ENCODE results near the gene DDIT3.
"Not testable (repeated sequence)": the region's sequence is repeated elsewhere in the genome, so short reads cannot be mapped to it uniquely, and the experiment has no call there.

DDIT3 gene

GRCh38 chr12:57524814-57525614 is 4.7 kb upstream of the DDIT3 start:
- no peak for DNase-seq

GRCh38 chr12:57523706-57524614 is 3.6 kb upstream of the DDIT3 start:
- DNase-seq, result peak; percentile 21

DNA sequence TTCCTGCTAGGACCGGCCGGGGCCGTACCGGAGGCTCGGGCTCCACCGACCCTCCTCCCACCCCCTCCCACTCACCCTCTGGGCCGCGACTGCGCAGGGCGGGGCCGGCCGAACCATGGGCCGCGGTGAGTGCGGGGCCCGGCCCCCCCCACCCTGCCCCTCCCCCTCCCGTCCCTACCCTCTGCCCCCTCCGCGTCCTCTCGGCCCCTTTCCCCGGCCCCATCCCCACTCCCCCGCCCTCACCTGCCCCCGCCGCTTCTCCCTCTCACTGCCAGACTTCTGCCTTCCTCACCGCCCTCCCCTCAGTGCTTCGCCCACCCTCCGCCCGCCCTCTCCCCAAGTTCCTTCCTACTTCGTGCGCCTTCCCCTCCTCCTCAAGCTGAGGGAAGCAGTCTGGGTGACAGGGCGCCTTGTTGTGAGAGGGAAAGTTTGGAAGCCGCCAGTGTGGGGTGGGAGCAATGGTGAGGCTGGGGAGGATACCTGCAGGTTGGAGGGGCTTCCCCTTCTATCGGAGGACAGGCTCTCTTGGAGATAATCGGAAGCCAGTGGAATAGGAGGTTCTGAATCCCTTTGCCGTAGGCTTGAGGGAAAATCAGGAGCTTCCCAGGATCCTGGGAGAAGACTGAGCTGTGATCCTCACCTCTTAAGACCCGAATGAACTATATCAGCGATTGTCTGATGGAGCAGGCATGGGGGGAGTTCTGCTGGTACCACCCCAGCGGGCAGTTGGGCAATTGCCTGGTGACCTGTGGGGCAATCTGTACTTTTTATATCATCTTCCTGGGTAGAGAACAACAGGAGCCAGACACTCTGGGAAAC is 2.8 kb upstream of the DDIT3 start:
- DNase-seq, result peak; percentile 55

- peak; percentile 92 for DNase-seq
Measured at GRCh38 chr12:57522011-57522886, 1.9 kb upstream of the DDIT3 start, which contains the start of gene MBD6. Gene MBD6, plus strand, starts transcription at chr12:57522824. Its CDS starts 1,480 bp downstream, at chr12:57524304.

DNA sequence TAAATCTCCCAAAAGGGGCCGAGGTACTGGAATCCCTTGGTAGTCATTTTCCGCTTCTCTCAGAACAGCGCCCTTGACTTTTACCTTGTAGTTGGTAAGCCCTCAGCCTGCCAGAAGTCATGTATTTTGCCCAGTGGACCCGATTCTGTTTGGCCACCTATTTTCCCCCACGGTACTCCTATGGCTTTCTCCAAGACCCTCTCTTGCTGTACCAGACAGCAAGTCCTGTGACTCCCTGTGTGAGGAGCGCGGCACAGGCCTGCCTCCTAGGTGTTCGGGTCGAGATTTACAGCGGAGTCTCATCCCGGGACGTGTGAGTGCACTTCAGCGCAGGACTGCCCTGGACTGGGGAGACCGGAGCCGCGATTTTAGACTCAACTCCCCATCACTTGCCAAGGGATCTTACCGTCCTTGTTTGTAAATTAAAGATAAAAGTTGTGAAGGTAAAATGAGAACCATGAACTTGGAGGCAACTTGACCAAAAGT is 1.3 kb upstream of the DDIT3 start:
- no peak for DNase-seq

- DNase-seq, result peak; percentile 40
Measured at GRCh38 chr12:57519796-57520052, 590 bp downstream of the DDIT3 start.

GRCh38 chr12:57518920-57519795 is 1.2 kb downstream of the DDIT3 start:
- DNase-seq, result peak; percentile 33

GRCh38 chr12:57518176-57518919 is 2.0 kb downstream of the DDIT3 start:
- no peak for DNase-seq

DNA sequence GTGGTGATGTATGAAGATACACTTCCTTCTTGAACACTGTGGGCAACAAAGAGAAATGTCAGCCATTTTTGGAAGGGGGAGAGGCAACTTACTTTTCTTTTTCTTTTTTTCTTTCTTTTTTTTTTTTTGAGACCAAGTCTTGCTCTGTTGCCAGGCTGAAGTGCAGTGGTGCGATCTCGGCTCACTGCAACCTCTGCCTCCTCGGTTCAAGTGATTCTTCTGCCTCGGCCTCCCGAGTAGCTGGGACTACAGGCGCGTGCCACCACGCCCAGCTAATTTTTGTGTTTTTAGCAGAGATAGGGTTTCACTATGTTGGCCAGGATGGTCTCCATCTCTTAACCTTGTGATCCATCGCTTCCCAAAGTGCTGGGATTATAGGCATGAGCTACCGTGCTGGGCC is 2.6 kb downstream of the DDIT3 start:
- not testable (repeated sequence) for DNase-seq

GRCh38 chr12:57517187-57517586 is 3.1 kb downstream of the DDIT3 start:
- no peak for DNase-seq

- DNase-seq, result no peak
Measured at GRCh38 chr12:57516617-57517153, 3.6 kb downstream of the DDIT3 start.

- DNase-seq, result no peak
Measured at GRCh38 chr12:57515934-57516541, 4.3 kb downstream of the DDIT3 start.

- no peak for DNase-seq
Measured at GRCh38 chr12:57515408-57515933, 4.8 kb downstream of the DDIT3 start.

DNA sequence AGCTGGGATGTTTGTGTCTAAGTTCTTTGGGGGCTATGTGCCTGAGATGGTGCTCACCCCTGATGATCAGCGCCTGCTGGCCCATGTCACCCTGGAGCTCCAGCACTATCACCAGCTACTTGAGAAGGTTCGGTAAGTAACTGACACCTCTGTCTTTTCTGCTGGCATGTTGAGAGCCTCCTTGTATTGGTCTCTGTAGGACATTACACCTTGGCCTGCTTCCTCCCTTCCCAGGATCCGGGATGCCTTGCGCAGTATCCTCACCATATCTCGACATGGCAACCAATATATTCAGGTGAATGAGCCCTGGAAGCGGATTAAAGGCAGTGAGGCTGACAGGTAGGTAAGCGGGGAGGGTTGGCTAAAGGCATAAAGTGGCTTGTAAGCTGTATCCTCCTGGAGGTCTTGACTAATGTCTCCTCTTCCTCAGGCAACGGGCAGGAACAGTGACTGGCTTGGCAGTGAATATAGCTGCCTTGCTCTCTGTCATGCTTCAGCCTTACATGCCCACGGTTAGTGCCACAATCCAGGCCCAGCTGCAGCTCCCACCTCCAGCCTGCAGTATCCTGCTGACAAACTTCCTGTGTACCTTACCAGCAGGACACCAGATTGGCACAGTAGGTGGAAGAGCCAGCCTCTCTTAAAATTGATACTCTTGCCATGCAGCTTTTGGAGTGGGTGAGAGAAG is 5.5 kb downstream of the DDIT3 start:
- DNase-seq, result no peak

- DNase-seq, result not testable (repeated sequence)
Measured at GRCh38 chr12:57514246-57514645, 6.1 kb downstream of the DDIT3 start.

DNA sequence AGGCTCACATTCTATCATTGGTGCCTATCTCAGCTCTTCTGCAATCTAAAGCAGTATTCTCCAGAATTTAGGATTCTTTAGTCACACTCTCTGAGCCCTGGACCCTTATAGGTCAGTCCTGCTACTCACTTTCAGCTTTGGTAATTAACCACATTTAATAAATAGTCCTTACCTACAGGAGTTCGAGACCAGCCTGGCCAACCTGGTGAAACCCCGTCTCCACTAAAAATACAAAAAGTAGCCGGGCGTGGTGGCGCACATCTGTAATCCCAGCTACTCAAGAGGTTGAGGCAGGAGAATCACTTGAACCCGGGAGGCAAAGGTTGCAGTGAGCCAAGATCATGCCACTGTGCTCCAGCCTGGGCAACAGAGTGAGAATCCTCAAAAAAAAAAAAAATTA is 6.6 kb downstream of the DDIT3 start:
- not testable (repeated sequence) for DNase-seq

- no peak for DNase-seq
Measured at GRCh38 chr12:57513266-57513665, 7.0 kb downstream of the DDIT3 start.

DNA sequence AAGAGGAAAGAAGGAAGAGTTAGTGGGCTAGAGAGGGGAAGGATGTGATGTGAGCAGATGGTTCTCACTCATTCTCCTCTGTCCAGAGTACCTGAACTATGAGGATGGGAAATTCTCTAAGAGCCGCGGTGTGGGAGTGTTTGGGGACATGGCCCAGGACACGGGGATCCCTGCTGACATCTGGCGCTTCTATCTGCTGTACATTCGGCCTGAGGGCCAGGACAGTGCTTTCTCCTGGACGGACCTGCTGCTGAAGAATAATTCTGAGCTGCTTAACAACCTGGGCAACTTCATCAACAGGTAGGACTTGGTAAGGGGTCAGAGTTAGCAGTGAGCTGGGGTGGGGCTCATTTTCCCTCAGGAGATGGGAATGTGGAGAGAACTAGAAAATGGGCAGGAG is 7.6 kb downstream of the DDIT3 start:
- no peak for DNase-seq

All from stimulated activated CD4-positive, alpha-beta T cell treated with anti-CD3 and anti-CD28 coated beads, Interleukin-15, amount 100 ng/mL, for 24 hours (primary cell).